ENCODE data around the gene THOC5.
A peak's percentile ranks its signal among the peaks of the same experiment; 100 is the strongest.

THOC5 gene

DNA sequence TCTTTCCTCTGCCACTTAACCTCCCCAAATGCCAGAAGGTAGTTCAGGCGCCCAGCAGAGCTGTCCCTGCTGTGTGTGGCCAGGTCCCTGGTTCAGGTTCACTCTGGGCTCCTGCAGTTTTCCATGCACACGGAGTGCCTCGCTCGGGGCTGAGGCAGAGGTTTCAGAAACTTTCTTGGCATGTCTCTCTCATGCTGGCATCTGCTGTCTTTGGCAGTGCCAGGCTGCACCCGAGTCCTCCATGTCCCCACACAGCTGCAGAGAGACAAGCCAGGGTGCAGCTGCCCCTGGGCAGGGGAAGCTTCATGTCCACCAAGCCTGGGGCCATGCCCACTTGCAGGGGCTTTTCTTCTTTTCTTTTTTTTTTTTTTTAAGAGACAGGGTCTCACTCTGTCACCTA lies 80.6 kb downstream of the THOC5 start:
- TF ChIP-seq, protein P1, sequence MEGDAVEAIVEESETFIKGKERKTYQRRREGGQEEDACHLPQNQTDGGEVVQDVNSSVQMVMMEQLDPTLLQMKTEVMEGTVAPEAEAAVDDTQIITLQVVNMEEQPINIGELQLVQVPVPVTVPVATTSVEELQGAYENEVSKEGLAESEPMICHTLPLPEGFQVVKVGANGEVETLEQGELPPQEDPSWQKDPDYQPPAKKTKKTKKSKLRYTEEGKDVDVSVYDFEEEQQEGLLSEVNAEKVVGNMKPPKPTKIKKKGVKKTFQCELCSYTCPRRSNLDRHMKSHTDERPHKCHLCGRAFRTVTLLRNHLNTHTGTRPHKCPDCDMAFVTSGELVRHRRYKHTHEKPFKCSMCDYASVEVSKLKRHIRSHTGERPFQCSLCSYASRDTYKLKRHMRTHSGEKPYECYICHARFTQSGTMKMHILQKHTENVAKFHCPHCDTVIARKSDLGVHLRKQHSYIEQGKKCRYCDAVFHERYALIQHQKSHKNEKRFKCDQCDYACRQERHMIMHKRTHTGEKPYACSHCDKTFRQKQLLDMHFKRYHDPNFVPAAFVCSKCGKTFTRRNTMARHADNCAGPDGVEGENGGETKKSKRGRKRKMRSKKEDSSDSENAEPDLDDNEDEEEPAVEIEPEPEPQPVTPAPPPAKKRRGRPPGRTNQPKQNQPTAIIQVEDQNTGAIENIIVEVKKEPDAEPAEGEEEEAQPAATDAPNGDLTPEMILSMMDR (IDR thresholded peaks at IDR 0.05): no peak
- no peak overlapping the region for H3K4me3 ChIP-seq
- no peak for DNase-seq (ENCODE audit: low spot score)
- no peak overlapping the region for H3K27ac ChIP-seq

DNA sequence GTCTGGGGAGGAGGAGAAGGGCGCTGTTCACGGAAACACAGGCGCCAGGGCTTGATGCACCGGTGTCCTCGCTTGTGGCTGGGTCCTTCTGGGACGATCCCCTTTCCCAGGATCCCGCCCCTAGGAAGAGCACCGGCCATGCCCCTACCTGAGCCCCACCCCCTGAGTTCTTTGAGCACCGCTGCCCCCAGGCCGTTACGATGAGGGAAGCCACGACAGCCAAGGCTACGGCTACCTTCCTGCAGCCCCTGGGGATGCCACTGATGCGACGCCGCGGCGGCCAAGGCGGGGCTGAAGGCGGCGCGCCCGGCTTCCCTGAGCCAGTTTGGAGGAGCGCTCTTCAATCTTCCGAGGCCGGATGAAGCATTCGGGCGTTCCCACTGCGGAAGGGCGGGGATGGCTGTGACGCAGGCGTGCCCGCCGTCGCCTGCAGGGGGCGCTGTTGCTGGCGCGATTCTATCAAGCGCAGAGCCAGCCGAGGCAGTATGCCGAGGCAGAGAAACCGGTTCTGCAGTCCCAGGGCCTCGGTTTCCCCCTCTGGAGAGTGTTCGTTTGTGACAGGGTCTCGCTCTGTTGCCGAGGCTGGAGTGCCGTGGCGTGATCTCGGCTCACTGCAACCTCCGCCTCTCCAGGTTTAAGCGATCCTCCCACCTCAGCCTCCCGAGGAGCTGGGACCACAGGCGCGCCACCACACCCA lies 83.2 kb downstream of the THOC5 start:
- no peak for DNase-seq (ENCODE audit: low spot score)
- TF ChIP-seq, protein P1 (IDR thresholded peaks at IDR 0.05): peak; percentile 52
- H3K27ac ChIP-seq: no peak overlapping the region
- peak overlapping the region; percentile 62 for H3K4me3 ChIP-seq

DNA sequence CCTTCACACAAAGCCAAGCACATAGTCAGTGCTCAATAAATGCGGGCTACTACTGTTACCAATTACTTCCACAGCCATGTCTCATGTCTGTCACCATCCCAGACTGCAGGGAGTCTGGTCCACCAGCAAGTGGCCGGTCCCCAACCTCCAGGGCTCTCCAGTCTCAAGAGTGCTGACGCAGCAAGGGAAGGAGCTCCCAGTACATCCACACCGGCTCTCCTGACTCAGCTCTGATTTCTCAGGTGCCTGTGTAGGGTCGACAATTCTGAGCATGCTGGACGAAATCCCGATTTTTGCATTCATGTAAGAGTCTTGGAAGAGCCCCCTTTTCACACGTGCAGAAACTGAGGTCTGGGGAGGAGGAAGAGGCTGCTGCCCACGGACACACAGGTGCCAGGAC lies 83.8 kb downstream of the THOC5 start:
- TF ChIP-seq, protein P1 (IDR thresholded peaks at IDR 0.05): no peak
- no peak overlapping the region for H3K27ac ChIP-seq
- H3K4me3 ChIP-seq: peak overlapping the region; percentile 62
- DNase-seq (ENCODE audit: low spot score): no peak

DNA sequence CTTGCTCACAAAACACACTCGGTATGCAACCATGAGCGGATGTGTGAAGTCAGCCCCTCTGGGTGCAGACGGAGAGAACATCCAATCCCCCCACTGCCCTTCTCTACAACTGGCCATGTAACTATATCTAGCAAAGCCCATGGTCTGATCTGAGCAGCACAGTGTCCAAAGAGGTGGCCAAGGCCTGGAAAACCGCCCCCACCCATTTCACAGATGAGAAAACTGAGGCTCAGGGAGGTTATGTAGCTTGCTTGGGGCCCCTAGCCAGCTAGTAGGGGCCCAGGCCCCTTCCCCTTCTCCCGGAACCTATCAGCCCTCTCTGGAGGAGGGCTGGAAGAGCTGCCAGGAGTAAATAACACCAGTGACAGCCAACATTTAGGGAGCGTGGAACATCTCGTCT lies 89.0 kb downstream of the THOC5 start:
- H3K4me3 ChIP-seq: no peak overlapping the region
- H3K27ac ChIP-seq: no peak overlapping the region
- TF ChIP-seq, protein P1 (IDR thresholded peaks at IDR 0.05): no peak
- DNase-seq (ENCODE audit: low spot score): no peak

DNA sequence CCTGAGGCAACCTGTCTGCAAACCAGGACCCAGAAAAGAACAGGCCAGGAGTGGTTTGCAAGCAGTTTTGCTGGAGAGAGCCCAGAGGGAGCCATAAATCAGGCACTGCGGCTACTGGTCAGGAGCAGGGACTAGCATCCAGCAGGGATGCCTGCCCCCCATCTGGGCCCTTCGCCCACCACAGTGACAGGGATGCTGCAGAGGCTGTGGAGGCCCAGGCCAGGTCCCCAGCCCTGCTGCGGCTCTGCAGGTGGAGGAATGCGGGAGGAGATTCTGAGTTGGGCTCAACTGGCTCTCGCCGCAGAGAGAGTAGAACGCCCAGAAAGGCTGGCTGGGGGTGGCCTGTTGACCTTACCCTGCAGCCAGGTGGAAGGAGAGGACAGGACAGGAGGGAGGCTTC lies 89.9 kb downstream of the THOC5 start:
- Histone ChIP-seq H3K27ac (no peak overlapping the region), H3K4me3 (no peak overlapping the region)
- no peak for DNase-seq (ENCODE audit: low spot score)
- TF ChIP-seq, protein P1 (IDR thresholded peaks at IDR 0.05): no peak

DNA sequence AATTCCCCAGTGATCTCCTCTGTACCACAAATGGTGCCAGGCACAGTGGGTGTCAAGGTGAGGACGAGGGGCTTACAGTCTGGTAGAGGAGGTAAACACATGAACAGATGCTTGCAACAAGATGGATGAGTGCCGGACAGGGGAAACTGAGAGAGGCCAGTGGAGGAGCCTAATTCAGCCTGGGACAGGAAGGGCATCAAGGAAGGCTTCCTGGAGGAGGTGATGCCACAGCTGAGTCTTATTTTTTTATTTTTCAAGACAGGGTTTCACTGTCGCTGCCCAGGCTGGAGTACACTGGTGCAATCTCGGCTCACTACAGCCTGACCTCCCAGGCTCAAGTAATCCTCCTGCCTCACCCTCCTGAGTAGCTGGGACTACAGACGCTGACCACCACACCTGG lies 92.3 kb downstream of the THOC5 start:
- DNase-seq (ENCODE audit: low spot score): no peak
- Histone ChIP-seq H3K4me3 (no peak overlapping the region), H3K27ac (no peak overlapping the region)
- TF ChIP-seq, protein P1 (IDR thresholded peaks at IDR 0.05): no peak

DNA sequence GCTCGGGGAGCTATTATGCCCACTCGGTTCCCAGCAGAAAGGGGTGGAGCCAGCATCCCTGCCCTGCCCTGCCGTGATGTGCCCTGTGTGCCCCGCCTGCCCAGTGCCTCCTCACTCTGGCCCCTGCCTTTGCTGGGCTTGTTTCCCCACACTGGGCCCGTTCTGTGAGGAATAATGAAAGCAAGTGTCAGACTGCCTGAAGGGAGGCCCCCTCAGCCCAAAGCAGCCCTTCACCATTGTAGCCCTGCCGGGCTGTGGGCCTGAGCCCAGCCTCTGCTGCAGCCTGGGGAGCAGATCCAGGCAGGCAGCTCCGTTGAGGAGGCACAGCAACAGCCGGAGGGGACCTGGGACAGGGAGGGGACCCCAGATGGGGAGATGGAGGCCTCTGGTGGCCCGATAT lies 93.8 kb downstream of the THOC5 start:
- H3K4me3 ChIP-seq: no peak overlapping the region
- DNase-seq (ENCODE audit: low spot score): no peak
- H3K27ac ChIP-seq: no peak overlapping the region
- TF ChIP-seq, protein P1 (IDR thresholded peaks at IDR 0.05): no peak

Data from coronary artery (tissue), 2 donors.